Mucosa of gallbladder (tissue), 1 donor: ENCODE data around the gene UTP11. TPM values are rescaled to one million over a fixed set of nuclear protein-coding genes. Genes with fewer than 3 reads are reported as not detected.
"Not testable (repeated sequence)": the region's sequence is repeated elsewhere in the genome, so short reads cannot be mapped to it uniquely, and the experiment has no call there.

Source experiments
- DNase-seq: peaks from one replicate; pipeline ENCODE4 v3.0.0-alpha.2; 2020; ENCODE audit warnings: low spot score
- total RNA-seq: library from RNA; stranded (reverse); gene quantifications from one replicate; pipeline ENCODE4 v1.2.1, GENCODE V29; 2021
- donor health status: DM: no; HTN: no; CAD: no.

UTP11 gene
- total RNA-seq, 1 donor from 2014 or later: 17.7 TPM

DNA sequence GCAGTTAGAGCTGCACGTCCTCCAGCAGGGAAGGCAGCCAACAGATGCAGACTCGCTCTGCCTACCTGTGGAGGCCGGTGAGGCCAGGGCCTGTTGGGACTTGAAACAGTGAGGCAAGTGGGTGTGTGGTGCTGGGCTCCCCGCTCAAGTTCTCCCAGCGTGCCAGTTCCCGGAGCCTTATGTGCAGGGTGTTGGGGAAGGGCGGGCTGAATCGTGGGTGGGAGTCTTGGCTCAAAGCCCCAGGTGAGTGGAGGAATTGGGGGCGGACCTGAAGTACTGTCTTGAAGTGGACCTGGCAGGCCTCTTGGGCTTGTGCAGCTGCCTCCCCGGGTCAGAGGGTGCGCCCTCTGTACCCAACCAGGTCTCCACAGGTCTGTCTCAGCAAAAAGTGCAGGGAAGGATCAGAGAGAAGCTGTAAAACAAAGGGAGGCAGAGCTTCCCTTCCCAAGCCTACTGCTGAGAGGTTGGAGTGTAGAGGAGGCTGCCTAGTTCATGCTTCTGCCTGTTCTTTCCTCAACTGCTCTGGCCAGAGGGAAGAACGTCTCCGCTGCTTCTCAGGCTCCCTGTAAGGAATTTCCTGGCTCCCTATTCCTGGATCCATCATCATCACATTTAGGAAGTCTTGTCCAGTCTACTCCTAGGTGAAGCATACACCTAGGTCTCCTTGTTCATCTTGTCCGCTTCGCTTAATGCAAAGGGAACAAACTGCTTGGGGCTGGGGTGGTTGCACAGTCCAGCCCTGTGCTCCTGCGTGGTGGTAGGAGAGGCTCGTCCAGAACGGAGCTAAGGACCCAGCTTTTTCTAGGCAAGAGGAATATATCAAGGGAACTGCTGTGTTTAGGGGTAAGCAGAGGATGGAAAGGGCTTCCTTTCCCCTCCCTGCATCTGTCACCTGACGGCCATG lies 14.9 kb downstream of the UTP11 start:
- DNase-seq: no peak

DNA sequence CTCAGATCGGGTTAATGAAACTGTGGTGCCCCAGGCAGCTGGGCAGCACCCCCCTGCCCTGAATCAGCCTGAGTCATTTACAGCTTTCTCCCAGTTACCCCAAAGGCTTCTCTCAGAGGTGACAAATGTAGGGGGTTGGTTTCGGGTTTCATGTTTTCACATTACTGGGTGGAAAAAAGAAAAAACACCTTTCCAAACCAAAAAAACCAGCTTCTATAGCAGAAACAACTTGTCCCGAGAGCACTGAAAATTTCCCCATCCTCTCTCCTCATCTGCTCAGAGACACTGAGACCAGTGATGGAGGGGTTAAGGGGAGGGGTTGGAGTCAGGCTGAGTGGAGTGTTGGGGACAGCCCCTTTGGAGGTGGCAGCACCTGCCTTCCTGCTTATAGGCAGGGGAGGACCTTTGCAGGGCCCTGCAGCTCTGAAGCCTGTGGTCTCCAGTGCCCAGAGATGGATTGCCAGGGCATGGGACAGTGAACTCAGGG lies 15.6 kb downstream of the UTP11 start:
- DNase-seq: no peak

DNA sequence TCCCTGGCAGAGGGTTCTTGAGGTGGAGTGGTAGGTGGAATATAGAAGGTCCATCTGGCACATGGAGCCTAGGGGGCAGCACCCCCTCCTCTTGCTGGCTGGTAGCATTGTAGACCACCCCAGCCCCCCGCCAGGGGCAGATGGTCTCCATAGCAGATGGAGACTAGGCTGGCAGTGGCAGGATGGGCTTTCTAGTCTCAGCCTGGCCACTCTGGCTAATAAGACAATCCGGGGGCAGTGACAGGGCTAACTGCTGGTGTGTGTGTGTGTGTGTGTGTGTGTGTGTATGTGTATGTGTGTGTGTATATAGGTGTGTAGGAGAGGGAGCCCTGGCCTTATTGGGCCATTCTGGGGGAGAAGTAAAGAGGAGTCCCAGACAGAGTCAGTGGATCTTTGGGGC lies 16.1 kb downstream of the UTP11 start:
- DNase-seq: no peak

DNA sequence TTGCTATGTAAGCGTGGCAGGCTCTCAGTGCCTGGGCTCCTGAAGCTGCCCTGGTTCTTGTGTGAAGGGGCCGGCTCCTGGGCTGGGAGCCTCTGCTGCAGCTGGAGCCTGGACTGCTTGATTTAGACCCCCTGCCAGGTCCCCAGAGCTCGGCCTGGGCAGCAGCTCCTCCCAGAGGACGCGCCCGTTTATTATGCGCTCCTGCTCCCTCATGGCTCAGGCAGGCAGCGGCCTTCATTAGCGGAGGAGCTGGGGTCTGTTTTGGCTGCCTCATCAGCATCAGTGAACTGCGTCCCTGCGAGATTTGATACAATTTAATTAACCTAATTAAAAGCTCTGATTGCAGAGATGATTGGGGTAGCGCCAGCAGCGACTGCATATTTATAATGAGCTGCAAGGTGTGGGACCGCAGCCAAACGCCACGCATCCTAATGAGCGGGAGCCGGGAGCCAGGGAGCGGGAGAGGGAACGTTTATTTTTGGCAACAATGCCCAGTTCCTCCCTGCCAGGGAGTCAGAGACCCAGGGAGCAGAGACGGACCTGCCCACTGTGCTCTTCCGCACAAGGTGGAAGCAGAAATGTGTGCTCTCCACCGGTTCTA lies 16.6 kb downstream of the UTP11 start:
- DNase-seq: no peak

DNA sequence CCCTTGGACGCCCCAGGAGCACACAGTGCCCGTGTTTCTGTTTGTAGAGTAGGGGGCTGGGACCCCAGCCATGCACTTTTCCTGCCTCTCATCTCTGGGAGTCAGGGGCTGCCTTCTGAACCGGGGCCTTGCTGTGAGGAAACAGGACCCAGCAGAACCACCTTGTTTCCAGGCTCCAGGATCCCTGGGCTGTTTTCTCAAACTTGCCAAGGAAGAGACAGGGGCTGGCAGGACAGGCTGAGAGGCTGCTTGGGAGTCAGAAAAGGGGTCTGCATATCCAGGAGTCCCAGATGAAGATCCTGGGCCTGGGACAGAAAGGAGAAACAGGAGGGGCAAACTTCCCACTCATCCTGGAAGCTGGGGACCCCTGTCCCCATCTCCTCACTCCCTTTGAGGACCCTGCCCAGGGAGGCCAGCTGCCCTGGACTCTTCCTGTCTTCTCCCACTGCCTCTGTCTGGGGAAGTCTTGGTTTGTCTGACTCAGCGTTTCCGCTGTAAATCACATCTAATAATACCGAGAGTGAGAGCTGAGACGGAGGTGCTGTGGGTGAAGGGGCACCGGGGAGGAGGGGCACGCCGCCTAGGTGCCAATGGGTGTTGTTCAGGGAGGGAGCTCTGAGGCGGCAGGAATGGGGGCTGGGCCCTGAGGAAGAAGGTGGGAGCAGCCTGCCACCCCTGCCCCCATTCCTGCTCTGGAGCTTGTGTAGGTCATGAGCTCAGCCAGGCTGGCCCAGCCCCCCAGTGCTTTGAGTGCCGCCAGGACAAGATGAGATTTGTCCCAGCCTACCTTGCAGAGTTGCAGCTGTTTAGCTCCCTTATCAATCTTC lies 17.4 kb downstream of the UTP11 start:
- DNase-seq: peak; percentile 18

DNA sequence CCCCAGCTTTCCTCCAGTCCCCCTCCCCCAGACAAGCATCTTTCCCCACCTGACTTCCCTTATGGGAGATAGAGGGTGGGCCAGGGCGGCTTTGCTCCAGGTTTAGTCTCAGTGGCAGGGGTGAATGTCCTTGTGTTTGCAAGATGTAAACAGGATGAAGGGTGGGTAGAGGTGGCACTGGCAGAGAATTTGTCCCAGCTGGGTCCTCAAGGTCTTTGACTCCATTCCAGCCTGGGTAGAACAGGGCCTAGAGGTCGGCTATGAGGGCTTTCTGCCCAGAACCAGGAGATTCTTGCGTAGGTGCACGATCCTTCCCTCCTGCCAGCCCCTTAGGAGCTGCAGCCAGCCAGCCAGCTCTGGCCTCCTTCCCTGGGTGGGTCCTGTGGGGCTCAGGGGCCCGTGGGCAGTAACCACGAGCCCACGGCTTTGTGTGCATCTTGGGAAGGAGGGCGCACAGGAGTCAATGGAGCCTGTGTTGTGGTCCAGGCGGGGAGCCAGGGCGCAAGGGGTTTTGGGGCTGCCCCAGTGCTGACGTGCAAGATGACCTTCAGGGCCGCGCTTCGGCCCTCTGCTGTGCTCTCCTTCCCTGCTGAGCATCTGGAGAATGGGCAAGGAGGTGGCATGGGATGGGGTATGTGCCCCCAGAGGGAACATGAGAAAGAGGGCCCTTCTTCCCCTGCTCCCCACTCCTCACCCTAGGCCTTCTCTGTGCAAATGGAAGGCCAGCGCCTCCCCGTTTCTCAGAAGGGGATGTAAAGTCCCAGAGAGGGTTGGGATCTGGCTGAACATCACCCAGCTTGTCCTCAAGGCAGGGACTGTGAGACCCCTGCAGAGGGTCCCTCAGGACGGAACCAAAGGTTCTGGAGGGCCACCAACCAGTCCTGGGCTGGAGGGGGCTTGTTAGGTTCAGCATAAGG lies 18.3 kb downstream of the UTP11 start:
- DNase-seq: no peak

DNA sequence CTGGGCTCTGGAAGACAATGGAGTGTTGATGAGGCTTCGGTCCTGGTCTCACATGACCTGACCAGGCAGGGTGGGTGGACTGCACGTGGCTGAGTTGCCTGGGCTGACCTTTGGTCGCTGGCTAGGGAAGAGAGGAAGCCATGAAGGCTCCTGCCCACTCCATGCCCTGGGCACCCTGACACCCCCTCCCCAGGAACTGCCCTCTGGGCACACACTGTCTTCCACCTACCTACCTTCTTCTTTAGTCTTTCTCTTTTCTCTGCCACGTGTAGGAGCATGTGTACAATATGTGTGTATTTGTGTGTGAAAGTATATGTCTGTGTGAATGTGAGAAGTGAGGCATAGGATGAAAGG lies 19.0 kb downstream of the UTP11 start:
- no peak for DNase-seq

DNA sequence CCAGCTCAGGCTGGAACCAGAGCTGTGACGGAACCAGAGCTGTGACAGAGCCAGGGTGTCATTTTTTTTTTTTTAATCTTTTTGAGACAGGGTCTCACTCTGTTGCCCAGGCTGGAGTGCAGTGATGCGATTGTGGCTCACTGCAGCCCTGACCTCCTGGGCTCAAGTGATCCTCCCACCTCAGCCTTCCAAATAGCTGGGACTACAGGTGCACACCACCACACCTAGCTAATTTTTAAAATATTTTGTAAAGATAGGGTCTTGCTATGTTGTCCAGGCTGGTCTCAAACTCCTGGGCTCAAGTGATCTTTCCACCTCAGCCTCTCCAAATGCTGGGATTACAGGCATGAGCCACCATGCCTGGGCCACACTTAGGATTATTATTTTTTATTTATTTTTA lies 20.5 kb downstream of the UTP11 start:
- not testable (repeated sequence) for DNase-seq

DNA sequence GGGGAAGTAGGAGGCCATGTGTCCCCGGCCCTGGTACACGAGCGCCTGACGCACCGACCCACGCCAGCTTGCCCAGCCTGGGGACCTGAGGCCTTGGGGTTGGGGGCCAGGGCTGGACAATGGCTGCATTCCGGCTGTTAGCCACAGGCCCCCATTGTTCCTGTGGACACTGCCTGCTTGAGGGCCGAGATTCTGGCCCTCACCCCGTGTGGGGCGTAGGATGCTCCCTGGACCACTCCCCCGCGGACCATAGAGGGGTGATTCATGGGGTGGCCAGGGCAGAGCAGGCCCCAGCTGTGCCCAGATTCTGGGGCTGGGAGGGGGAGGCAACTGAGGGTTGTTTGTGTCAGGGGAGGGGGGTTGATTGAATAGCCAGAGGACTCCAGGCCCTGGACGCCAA lies 22.3 kb downstream of the UTP11 start:
- no peak for DNase-seq

DNA sequence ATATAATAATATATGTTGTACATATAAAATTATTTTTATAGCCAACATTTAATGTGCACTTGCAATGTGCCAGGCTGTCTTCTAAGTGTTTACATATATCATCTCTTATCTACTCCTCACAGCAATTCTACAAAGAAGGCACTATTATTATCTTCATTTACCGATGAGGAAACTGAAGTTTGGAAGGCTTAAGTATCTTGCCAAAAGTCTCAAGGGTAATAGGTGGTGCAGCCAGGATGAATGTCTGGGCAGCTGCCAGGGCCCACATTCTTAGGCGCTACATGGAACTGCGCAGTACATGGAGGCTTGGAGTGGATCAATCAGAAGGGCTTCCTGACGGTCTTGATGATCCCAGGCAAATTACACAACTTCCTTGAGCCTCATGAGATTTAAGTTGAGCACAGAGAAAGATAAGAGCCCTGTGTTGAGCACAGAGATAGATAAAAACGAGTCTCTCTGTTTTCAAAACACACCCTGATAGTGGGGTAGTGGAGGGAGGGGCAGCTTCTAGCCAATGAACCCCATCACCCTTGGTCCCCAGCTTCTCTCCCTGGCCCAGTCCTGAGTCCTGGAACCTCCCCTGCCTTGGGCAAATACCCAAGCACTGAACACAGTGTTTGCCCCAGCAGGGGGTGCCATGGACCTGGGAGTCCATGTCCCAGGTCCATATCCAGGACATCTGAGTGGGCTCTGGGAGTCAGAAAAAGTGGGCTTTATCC lies 24.8 kb downstream of the UTP11 start:
- DNase-seq: no peak

DNA sequence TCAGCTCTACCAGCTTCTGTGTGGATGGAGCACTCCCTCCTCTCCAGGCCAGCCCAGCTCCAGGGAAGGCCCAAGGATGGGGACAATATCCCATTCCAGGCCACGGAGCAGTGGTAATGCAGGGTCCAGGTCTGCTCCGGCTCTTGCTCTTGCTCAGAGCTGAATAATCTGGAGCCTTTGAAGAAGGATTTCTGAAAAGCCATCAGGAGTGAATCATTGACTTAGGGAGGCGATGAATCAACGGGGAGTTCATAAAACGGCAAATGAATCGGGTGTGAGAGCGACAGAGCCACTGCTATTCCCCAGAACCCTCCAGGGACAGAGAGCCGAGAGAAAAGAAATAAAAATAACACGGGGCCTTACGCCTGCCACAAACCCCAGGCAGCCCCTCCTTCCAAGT lies 26.3 kb downstream of the UTP11 start:
- no peak for DNase-seq

DNA sequence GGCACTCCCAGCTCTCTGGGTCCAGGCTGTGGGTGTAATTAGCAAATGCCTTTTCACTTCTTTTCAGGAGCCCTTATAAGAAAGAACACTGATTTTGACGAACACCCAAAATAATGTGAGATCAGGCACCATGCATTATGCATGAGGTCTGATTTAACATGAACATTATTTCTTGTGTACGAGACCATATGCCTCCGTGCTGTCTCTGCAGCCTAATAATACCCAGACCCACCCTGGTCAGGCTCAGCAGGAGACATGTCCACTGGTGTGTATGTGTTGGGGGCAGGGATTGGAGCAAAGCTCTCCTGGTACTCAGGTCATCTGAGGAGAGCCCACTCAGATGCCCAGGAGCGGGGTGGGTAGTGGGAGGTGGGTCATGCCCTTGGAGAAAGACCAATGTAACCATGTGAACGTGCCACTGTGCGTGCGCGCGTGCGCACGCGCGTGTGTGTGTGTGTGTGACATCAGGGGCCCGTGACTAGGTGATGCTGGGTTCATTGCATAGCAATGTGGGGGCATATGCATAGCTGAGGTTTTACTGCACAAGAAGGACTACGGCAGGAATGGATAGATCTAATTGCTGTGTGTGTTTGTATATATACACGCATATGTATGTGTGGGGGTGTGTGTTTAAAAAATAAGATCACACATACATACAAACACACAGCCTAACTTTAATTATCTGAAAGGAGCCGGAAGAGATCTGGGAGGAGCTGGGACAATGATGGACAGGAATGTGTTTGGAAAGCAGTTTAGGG lies 27.0 kb downstream of the UTP11 start:
- no peak for DNase-seq

DNA sequence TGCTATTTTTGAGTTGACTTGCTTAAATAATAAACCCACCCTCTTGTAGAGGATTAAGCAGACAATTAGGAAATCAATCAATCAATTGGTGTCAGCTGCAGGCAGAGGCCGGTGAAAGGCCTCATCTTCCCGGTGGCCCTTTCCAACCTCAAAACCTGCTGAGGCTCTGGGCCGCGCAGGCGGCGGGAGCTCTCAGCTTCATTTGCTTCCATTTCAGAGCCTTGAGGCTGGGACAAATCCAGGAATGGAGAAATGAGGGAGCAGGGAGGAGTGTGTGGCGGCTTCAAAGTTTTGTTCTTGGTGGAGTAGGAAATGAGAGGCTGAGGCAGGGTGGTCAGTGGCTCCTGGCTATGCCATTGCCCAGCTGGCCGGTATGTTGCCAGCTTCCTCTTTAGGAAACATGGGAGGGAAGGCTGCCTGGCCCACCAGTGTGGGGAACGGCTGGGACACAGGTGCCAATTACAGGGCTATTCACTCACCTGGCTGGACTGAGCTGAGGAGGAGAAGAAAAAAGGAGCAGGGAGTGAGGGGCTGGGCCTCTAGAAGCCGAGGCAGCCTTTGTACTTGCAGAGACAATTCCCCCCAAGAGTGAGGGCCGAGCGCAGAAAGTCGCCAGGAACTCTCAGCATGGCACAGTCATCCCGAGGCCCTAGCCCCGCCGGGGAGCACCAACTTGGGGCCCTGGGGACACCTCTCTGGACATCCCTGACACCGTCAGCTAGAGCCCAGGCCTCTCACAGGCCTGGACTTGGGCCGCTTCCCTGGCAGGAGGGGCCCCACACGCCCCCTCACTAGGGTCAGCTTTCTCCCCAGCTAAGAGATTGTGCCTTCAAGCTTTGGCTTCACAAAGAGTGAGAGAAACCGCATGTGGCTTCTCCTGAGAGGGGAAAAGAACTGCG lies 29.7 kb downstream of the UTP11 start:
- no peak for DNase-seq

DNA sequence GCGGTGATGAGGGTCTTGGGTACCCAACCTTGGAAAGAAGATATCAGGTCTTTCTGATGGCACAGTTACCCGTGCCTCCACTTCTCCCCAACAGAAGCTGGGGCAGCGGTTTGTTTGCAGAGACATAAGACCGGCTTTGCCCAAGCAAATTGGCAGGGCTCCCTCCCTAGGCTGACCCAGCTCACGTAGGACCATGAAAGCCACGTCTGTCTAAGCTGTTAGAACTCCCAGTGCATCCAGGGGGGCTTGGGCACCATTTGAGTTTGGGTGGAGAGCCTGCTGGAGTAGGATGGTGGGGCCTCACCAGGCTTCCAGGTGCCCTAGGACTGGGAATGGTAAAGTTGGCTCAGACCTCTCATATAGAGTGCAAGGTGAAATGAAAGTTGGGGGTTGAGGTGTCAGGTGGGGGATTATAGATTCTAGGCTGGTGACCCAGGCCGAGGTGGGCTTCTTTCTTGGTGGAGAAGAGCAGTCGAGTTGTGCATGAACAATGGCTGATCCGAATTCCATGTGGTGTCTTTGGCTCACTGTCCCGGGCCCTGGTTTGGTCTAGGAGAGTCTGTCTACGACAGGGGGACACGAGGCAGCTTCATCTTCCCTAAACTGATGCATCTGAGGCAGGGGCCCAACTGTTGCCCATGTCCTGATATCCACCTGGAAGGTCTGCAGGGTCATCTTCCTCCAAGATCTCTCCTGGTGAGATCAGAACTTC lies 30.7 kb downstream of the UTP11 start:
- no peak for DNase-seq

DNA sequence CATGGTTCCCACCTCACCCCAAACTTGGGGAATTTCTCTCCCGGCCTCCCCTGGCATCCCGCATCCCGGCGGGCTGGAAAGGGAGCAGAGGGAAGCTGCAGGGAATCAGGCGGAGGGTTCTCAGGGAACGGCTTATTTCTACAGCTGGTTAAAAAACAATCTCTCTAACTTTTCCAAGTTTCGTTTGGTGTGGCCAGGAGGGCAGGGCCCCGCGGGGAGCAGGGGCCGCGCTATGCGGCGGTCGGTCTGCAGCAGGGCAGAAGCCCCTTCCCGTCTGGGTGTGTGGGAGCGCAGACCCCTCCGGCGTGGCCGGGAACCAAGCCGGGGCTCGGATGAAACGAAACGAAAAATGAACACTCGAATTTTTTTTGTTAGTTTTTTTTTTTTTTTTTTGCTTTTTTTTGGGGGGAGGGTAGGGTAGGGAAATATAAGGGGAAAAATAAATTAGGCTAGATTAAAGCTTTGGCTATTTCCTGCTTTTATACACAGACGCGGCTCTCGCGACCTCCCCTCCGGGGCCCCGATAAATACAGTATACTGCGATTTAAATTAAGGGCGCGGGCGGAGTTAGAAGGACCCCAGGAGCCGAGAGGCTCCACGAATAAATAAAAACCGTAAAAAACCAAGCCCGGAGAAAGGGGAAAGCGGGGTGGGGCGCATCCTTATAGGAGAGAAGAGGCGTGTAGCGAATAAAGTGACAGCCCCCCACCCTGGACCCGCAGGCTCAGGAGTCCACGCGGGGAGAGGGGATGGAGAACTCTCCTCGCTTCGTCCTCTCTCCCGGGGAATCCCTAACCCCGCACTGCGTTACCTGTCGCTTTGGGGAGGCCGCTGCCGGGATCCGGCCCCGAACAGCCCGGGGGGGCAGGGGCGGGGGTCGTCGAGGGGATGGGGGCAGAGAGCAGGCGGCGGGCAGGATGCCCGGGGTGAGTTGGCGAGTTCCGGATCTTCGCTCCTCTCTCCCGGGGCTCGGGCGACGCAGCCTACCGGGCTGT lies 32.0 kb downstream of the UTP11 start:
- DNase-seq: no peak

DNA sequence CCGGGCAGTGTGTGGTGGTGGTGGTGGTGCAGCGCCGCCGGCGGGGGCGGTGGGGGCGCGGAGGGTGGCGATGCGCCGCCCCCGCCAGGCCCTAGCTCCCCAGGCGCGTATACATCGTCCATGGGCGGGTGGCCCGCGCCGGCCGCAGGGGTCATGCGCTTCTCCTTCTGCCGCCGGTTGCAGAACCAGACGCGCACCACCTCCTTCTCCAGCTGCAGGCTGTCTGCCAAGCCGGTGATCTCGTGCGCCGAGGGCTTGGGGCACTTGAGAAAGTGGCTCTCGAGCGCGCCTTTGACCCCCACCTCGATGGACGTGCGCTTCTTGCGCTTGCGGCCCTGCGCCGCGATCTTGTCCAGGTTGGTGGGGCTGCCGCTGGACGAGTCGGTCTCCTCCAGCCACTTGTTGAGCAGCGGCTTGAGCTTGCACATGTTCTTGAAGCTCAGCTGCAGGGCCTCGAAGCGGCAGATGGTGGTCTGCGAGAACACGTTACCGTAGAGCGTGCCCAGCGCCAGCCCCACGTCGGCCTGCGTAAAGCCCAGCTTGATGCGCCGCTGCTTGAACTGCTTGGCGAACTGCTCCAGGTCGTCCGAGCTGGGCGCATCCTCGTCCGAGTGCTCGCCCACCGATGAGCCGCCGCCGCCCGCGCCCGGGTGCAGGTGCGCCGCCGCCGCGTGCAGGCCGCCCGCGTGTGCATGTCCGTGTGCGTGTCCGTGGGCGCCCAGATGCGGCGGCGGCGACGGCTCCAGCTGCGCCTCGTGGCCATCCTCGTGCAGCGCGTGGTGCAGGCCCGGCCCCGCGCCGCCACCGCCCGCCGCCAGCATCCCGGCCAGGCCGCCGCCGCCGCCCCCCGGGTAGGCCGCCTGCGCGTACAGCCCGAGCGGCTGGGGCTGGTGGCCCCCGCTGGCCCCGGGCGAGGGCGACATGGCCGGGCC lies 33.1 kb downstream of the UTP11 start:
- DNase-seq: peak; percentile 22
